GM21619 (cell line): ENCODE measurements around the gene ITPRIP.
A peak's percentile ranks its signal among the peaks of the same experiment; 100 is the strongest.

Experiments used
- ATAC-seq: cut with Tn5 transposase; IDR thresholded peaks from one replicate; pipeline ENCODE4 v1.9.1; 2021; ENCODE audit not compliant: unreplicated experiment

Gene ITPRIP

GRCh38 chr10:104325436-104326435, 12.5 kb downstream of the ITPRIP start:
- ATAC-seq, result no peak

GRCh38 chr10:104324931-104325330, 13.3 kb downstream of the ITPRIP start:
- no peak for ATAC-seq

GRCh38 chr10:104324221-104324686, 14.0 kb downstream of the ITPRIP start:
- ATAC-seq, result no peak

GRCh38 chr10:104323760-104324201, 14.5 kb downstream of the ITPRIP start:
- ATAC-seq, result no peak

GRCh38 chr10:104323085-104323484, 15.2 kb downstream of the ITPRIP start:
- no peak for ATAC-seq

- peak; percentile 34 for ATAC-seq
Observed at GRCh38 chr10:104322416-104322782, 15.9 kb downstream of the ITPRIP start.

GRCh38 chr10:104321725-104322415, 16.4 kb downstream of the ITPRIP start:
- ATAC-seq, result no peak

GRCh38 chr10:104321226-104321625, 17.0 kb downstream of the ITPRIP start:
- no peak for ATAC-seq

GRCh38 chr10:104318810-104319741, 19.2 kb downstream of the ITPRIP start:
- ATAC-seq, result no peak

- ATAC-seq, result no peak
Observed at GRCh38 chr10:104318326-104318725, 19.9 kb downstream of the ITPRIP start.

GRCh38 chr10:104317726-104318299, 20.5 kb downstream of the ITPRIP start:
- ATAC-seq, result no peak

- ATAC-seq, result no peak
Observed at GRCh38 chr10:104317269-104317710, 21.0 kb downstream of the ITPRIP start.

- no peak for ATAC-seq
Observed at GRCh38 chr10:104316321-104317099, 21.8 kb downstream of the ITPRIP start.

GRCh38 chr10:104315486-104315921, 22.8 kb downstream of the ITPRIP start:
- no peak for ATAC-seq

GRCh38 chr10:104314591-104315485, 23.4 kb downstream of the ITPRIP start:
- ATAC-seq, result no peak

- no peak for ATAC-seq
Observed at GRCh38 chr10:104311184-104311720, 27.0 kb downstream of the ITPRIP start.

- no peak for ATAC-seq
Observed at GRCh38 chr10:104309980-104310978, 28.0 kb downstream of the ITPRIP start.
